ENCODE data around the gene SOX12. TPM values are rescaled to one million over a fixed set of nuclear protein-coding genes. Genes with fewer than 3 reads are reported as not detected.

Gene SOX12
- 1.3 TPM for total RNA-seq

- H3K4me3 ChIP-seq (ENCODE audit: low read length), result peak within 1 kb of the TSS; percentile 59
- H3K9me3 ChIP-seq (ENCODE audit: low read depth, low read length), result no peaks in the 10 kb centered on the region
- H3K27me3 ChIP-seq (ENCODE audit: insufficient read depth, low read length), result no peaks in the 10 kb centered on the region
- H3K4me1 ChIP-seq (ENCODE audit: insufficient read depth, low read length), result peaks cover 36% of the 10 kb centered on the region
Measured at GRCh38 chr20:325045-325888, at the start of gene SOX12. SOX12 (plus strand) TSS chr20:325552; CDS start chr20:325925, 373 bp downstream.

DNA sequence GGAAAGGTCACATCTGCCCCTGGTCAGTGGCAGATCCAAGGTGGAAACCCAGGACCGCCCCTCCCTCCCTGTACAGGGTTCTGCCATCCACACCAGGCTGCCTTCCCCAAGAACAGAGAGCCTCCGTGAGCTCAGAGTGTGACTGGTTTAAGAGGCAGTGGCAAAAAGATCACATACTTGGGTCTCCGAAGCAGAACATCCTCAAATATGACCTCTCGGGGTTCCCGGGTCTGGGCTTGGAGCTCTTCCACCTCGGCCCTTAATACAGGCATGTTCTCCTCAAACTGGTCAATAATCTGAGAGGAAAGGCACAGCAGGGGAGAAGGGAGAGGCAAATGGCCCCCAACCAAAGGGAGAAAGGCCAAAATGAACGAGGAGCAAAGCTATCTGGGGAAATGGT is 49.6 kb upstream of the SOX12 start:
- no peaks in the 10 kb centered on the region for H3K4me1 ChIP-seq (ENCODE audit: insufficient read depth, low read length)
- no peaks in the 10 kb centered on the region for H3K27me3 ChIP-seq (ENCODE audit: insufficient read depth, low read length)
- H3K4me3 ChIP-seq (ENCODE audit: low read length), result no peak overlapping the region
- no peaks in the 10 kb centered on the region for H3K9me3 ChIP-seq (ENCODE audit: low read depth, low read length)

GRCh38 chr20:276620-277495 is 48.5 kb upstream of the SOX12 start:
- no peak overlapping the region for H3K4me3 ChIP-seq (ENCODE audit: low read length)
- H3K27me3 ChIP-seq (ENCODE audit: insufficient read depth, low read length), result no peaks in the 10 kb centered on the region
- no peaks in the 10 kb centered on the region for H3K9me3 ChIP-seq (ENCODE audit: low read depth, low read length)
- no peaks in the 10 kb centered on the region for H3K4me1 ChIP-seq (ENCODE audit: insufficient read depth, low read length)

DNA sequence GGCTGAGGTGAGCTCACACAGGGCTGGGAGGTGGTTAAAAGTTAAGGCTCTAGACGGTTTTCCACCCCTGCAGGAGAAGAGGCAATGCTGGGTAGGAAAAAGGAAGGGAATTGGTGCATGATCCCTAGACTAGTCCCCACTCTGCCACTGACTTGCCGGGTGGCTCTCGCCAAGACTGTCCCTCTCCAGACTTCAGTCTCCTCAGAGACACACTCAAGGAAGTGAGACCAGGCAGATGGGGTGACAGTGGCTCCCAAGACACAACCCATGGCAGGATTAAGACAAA is 47.9 kb upstream of the SOX12 start:
- no peaks in the 10 kb centered on the region for H3K27me3 ChIP-seq (ENCODE audit: insufficient read depth, low read length)
- H3K9me3 ChIP-seq (ENCODE audit: low read depth, low read length), result no peaks in the 10 kb centered on the region
- no peaks in the 10 kb centered on the region for H3K4me1 ChIP-seq (ENCODE audit: insufficient read depth, low read length)
- no peak overlapping the region for H3K4me3 ChIP-seq (ENCODE audit: low read length)

GRCh38 chr20:278181-278580 is 47.2 kb upstream of the SOX12 start:
- Histone ChIP-seq H3K27me3 (ENCODE audit: insufficient read depth, low read length) (no peaks in the 10 kb centered on the region), H3K9me3 (ENCODE audit: low read depth, low read length) (no peaks in the 10 kb centered on the region), H3K4me3 (ENCODE audit: low read length) (no peak overlapping the region), H3K4me1 (ENCODE audit: insufficient read depth, low read length) (no peaks in the 10 kb centered on the region)

DNA sequence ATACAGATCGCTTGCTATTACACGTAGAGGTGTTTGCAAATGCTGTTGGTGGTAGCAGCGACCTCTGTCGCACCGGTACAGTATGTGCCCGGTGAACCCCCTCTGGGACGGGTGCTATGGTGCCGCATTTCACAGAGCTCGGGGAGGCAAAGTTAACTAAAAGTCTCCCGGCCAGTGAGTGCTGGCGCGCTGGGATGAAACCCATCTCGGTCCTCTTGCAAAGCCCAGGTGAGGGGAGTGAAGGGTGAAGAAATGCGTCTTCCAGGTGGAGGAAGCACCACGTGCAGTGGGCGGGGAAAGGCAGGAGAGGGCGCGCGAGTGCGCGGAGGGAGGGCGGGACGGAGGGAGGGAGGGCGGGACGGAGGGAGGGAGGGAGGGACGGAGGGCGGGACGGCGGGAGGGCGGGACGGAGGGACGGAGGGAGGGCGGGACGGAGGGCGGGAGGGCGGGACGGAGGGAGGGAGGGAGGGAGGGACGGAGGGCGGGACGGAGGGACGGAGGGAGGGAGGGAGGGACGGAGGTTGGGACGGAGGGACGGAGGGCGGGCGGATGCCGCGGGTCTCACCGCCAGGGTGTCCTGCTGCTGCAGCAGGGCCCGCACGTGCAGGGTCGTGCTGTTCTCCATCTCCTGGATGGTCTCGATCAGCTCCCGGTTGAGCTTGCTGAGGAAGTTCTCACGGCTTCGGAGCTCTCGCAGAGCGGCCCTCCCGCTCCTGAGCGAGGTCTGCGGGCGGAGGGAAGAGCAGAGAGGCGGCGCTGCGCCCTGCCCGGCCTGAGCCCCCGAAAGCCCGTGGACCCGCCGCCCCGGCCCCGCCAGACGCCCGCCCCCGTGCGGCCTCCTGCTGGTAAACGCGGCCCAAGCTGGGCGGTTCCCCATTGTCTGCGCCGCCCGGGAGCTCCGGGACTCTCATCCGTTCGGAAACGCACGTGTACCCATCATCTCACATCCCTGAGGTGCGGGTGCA is 46.5 kb upstream of the SOX12 start:
- H3K9me3 ChIP-seq (ENCODE audit: low read depth, low read length), result no peaks in the 10 kb centered on the region
- H3K4me1 ChIP-seq (ENCODE audit: insufficient read depth, low read length), result no peaks in the 10 kb centered on the region
- H3K27me3 ChIP-seq (ENCODE audit: insufficient read depth, low read length), result no peaks in the 10 kb centered on the region
- no peak overlapping the region for H3K4me3 ChIP-seq (ENCODE audit: low read length)

- no peak overlapping the region for H3K4me3 ChIP-seq (ENCODE audit: low read length)
- H3K27me3 ChIP-seq (ENCODE audit: insufficient read depth, low read length), result no peaks in the 10 kb centered on the region
- no peaks in the 10 kb centered on the region for H3K4me1 ChIP-seq (ENCODE audit: insufficient read depth, low read length)
Measured at GRCh38 chr20:284172-284571, 41.2 kb upstream of the SOX12 start.

GRCh38 chr20:286508-286907 is 38.8 kb upstream of the SOX12 start:
- no peaks in the 10 kb centered on the region for H3K27me3 ChIP-seq (ENCODE audit: insufficient read depth, low read length)
- H3K9me3 ChIP-seq (ENCODE audit: low read depth, low read length), result no peaks in the 10 kb centered on the region
- peaks cover 18% of the 10 kb centered on the region for H3K4me1 ChIP-seq (ENCODE audit: insufficient read depth, low read length)
- H3K4me3 ChIP-seq (ENCODE audit: low read length), result no peak overlapping the region

More at GRCh38 chr20:284172-284571, 41.2 kb upstream of the SOX12 start:
- H3K9me3 ChIP-seq (ENCODE audit: low read depth, low read length), result no peaks in the 10 kb centered on the region

DNA sequence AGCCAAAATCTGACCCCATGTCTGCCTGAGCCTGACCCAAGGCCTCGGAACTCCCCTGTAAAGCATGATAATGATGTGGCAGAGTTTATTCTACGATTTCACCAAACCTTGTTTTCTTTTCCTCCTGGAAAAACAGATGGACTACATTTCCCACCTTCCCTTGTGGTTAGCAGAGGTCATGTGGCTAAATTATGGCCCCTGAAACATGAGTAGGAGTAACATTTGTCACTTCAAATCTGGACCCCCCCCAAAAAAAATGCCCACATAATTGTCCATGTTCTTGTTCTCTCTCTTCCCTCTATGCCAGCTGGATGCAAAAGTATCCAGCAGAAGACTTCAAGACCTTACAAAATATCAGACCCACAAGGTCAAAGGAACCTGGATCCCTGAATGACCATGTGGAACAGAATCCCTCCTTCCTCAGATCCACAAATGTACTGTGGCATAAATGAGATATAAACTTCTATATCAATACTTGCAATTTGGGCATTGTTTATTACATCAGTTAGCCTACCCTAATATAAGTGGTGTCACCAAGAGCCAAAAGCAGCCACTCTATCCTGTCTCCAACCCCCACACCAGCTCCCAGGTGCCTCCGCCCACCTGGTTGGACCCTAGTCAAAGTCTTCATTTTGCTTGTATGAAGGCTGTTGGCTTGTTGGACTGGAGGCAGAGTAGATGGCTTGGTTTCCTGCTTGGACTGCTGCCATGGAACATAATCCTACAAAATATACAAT is 36.2 kb upstream of the SOX12 start:
- Histone ChIP-seq H3K27me3 (ENCODE audit: insufficient read depth, low read length) (no peaks in the 10 kb centered on the region), H3K9me3 (ENCODE audit: low read depth, low read length) (no peaks in the 10 kb centered on the region), H3K4me1 (ENCODE audit: insufficient read depth, low read length) (peaks cover 27% of the 10 kb centered on the region), H3K4me3 (ENCODE audit: low read length) (no peak overlapping the region)

GRCh38 chr20:289693-290083 is 35.7 kb upstream of the SOX12 start:
- peaks cover 27% of the 10 kb centered on the region for H3K4me1 ChIP-seq (ENCODE audit: insufficient read depth, low read length)
- peak overlapping the region; percentile 43 for H3K4me3 ChIP-seq (ENCODE audit: low read length)
- H3K27me3 ChIP-seq (ENCODE audit: insufficient read depth, low read length), result no peaks in the 10 kb centered on the region
- no peaks in the 10 kb centered on the region for H3K9me3 ChIP-seq (ENCODE audit: low read depth, low read length)

DNA sequence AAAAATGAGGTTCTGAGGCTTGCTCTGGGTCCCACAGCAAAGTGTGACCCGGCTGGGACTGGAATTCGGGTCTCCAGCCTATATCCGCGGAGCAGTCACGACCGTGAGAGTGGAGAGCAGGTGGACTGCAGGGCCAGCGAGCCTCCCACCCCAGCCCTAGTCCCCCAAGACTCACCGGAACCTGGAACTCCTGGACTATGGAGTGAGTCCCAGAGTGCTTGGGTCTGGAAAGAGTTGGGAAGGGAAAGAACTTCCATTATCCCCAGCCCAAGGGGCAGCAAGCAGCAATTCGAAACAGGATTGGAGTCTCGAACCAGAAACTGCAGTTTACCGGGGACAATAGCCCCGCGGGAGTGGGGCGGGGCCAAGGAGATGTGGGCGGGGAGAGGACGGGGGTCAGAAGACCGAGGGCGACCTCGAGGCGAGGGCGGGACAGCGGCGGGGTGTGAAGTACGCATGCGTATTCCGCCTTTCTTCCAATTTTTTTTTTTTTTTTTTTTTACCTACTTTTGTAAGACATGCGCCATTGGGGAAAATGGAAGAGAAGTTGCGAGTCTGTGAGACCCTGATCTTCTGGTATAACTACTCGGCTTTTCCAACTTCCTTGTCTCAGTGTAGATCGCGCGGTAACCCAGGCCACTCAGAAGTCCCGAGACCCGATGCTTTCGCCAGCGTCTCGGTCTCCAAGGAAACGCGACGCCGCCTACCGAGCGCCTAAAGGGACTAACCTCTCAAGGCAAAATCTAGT is 35.1 kb upstream of the SOX12 start, which contains the start of gene C20orf96:
Gene C20orf96, minus strand, starts transcription at position 667 of the 748 bp plus-strand sequence. Its CDS starts 140 bp downstream, at position 527.
- Histone ChIP-seq H3K4me3 (ENCODE audit: low read length) (peak within 1 kb of the TSS; percentile 43), H3K4me1 (ENCODE audit: insufficient read depth, low read length) (peaks cover 27% of the 10 kb centered on the region), H3K9me3 (ENCODE audit: low read depth, low read length) (no peaks in the 10 kb centered on the region), H3K27me3 (ENCODE audit: insufficient read depth, low read length) (no peaks in the 10 kb centered on the region)

DNA sequence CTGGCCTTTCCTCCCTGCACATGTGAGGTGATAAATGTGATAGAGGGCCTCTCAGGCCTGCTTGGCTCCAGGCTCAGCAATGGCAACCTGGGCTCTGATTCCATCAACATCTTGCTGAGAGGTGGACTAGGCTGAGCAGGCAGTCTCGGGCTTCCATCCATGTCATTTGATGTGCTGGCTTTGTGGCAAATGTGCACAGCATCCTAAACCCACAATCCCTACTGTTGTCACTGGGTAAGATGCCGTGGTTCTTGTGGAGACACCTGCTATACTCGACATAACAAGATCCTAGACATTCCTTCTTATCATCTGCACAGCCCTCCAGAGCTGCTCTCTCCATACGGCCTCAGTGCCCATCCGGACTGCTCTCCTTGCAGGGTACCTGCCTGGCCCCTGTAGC is 30.8 kb upstream of the SOX12 start:
- Histone ChIP-seq H3K4me1 (ENCODE audit: insufficient read depth, low read length) (peaks cover 46% of the 10 kb centered on the region), H3K27me3 (ENCODE audit: insufficient read depth, low read length) (no peaks in the 10 kb centered on the region), H3K9me3 (ENCODE audit: low read depth, low read length) (no peaks in the 10 kb centered on the region), H3K4me3 (ENCODE audit: low read length) (no peak overlapping the region)

- H3K9me3 ChIP-seq (ENCODE audit: low read depth, low read length), result no peaks in the 10 kb centered on the region
- no peak overlapping the region for H3K4me3 ChIP-seq (ENCODE audit: low read length)
- H3K27me3 ChIP-seq (ENCODE audit: insufficient read depth, low read length), result no peaks in the 10 kb centered on the region
- peaks cover 49% of the 10 kb centered on the region for H3K4me1 ChIP-seq (ENCODE audit: insufficient read depth, low read length)
Measured at GRCh38 chr20:295804-296203, 29.5 kb upstream of the SOX12 start.

All from mononuclear cell (primary cell).